Hepatocyte (in vitro differentiated cells): ENCODE data around the gene LRP3. TPM values are rescaled to one million over a fixed set of nuclear protein-coding genes. Genes with fewer than 3 reads are reported as not detected.

ENCODE experiments used
- DNase-seq: peaks from one replicate; pipeline ENCODE4 v3.0.0-alpha.2; 2016; ENCODE audit warnings: low spot score
- H2AFZ ChIP-seq: fragments of 200-600 bp; sonication (generic); 2 replicates; pipeline ENCODE4 v1.6.0; 2016; ENCODE audit warnings: antibody characterized with exemption, mild to moderate bottlenecking
- H3K27ac ChIP-seq: fragments of 200-600 bp; sonication (generic); 2 replicates; pipeline ENCODE4 v1.5.1; 2016; ENCODE audit warnings: mild to moderate bottlenecking
- H3K27me3 ChIP-seq: fragments of 200-600 bp; sonication (generic); 2 replicates; pipeline ENCODE4 v1.6.1; 2016
- H3K36me3 ChIP-seq: fragments of 200-600 bp; sonication (generic); replicated peaks from 2 replicates; pipeline ENCODE4 v1.5.1; 2016; ENCODE audit warnings: low read depth; ENCODE audit not compliant: insufficient read depth
- H3K4me1 ChIP-seq: fragments of 200-600 bp; sonication (generic); 2 replicates; pipeline ENCODE4 v1.5.1; 2016; ENCODE audit warnings: mild to moderate bottlenecking, moderate library complexity; ENCODE audit not compliant: insufficient read depth
- H3K4me2 ChIP-seq: fragments of 200-600 bp; sonication (generic); 2 replicates; pipeline ENCODE4 v1.6.0; 2016
- H3K4me3 ChIP-seq: fragments of 200-600 bp; sonication (generic); 2 replicates; pipeline ENCODE4 v1.5.1; 2016; ENCODE audit warnings: mild to moderate bottlenecking
- H3K79me2 ChIP-seq: fragments of 200-600 bp; sonication (generic); 2 replicates; pipeline ENCODE4 v1.6.0; 2017; ENCODE audit warnings: mild to moderate bottlenecking
- H3K9me2 ChIP-seq: fragments of 200-600 bp; sonication (generic); replicated peaks from 2 replicates; pipeline ENCODE4 v1.6.0; 2017; ENCODE audit warnings: mild to moderate bottlenecking; ENCODE audit not compliant: insufficient read depth
- H3K9me3 ChIP-seq: fragments of 200-600 bp; sonication (generic); 2 replicates; pipeline ENCODE4 v1.5.1; 2016; ENCODE audit warnings: low read depth, mild to moderate bottlenecking
- H4K20me1 ChIP-seq: fragments of 200-600 bp; sonication (generic); 2 replicates; pipeline ENCODE4 v1.6.0; 2016; ENCODE audit warnings: mild to moderate bottlenecking; ENCODE audit not compliant: insufficient read depth, poor library complexity, severe bottlenecking
- CTCF ChIP-seq: fragments of 200-600 bp; sonication (generic); IDR thresholded peaks from 2 replicates; pipeline ENCODE4 v1.5.1; 2016; ENCODE audit warnings: antibody characterized with exemption, mild to moderate bottlenecking; ENCODE audit not compliant: poor library complexity
- EZH2 ChIP-seq: fragments of 200-600 bp; sonication (generic); IDR thresholded peaks from 2 replicates; pipeline ENCODE4 v1.6.1; 2016; ENCODE audit warnings: antibody characterized with exemption, mild to moderate bottlenecking, borderline replicate concordance
- EZH2phosphoT487 ChIP-seq: fragments of 200-600 bp; sonication (generic); IDR thresholded peaks from one replicate; pipeline ENCODE4 v1.6.1; 2018; ENCODE audit warnings: antibody characterized with exemption, mild to moderate bottlenecking, low read depth, moderate library complexity; ENCODE audit not compliant: unreplicated experiment, severe bottlenecking
- WGBS: methylation state at CpG from one replicate; pipeline ENCODE4 v1.1.6; 2016; ENCODE audit warnings: low lambda C conversion rate; ENCODE audit errors: missing lambda C conversion rate; 5-methylcytosine and 5-hydroxymethylcytosine counted together
- polyA plus RNA-seq: library from polyadenylated mRNA; unstranded; fragments of >200 nt; fragmentation: Nextera tagmentation; extraction: Ambion mirVana; gene quantifications from 2 replicates; pipeline ENCODE4 v1.2.1, GENCODE V29; 2016
- total RNA-seq: library from RNA; depleted of rRNA; stranded (reverse); fragments of >200 nt; gene quantifications from 2 replicates; pipeline ENCODE4 v1.2.3, GENCODE V29; 2014

The LRP3 gene
- total and polyA plus RNA-seq, 2 experiments from 2014 or later: 37.4 to 44.0 TPM

- H3K9me2 ChIP-seq: no peaks in the 10 kb centered on the region
- H3K27ac ChIP-seq: no peak overlapping the region
- H3K9me3 ChIP-seq: no peaks in the 10 kb centered on the region
- TF ChIP-seq EZH2: no peak
- TF ChIP-seq EZH2phosphoT487: no peak
- H3K4me2 ChIP-seq: no peak overlapping the region
- no peak for DNase-seq
- no peaks in the 10 kb centered on the region for H3K4me1 ChIP-seq
- H3K36me3 ChIP-seq: no peaks in the 10 kb centered on the region
- no peaks in the 10 kb centered on the region for H3K27me3 ChIP-seq
- WGBS: 96% methylated on average over 4 of the region's 4 CpGs
- H4K20me1 ChIP-seq: no peaks in the 10 kb centered on the region
- H3K4me3 ChIP-seq: no peak overlapping the region
- H3K79me2 ChIP-seq: no peaks in the 10 kb centered on the region
- H2AFZ ChIP-seq: no peak overlapping the region
Measured at GRCh38 chr19:33252418-33252962, 58.4 kb downstream of the LRP3 start.

- Histone ChIP-seq H3K36me3 (no peaks in the 10 kb centered on the region), H3K4me3 (no peak overlapping the region), H3K9me3 (no peaks in the 10 kb centered on the region), H4K20me1 (no peaks in the 10 kb centered on the region), H3K27me3 (no peaks in the 10 kb centered on the region), H3K79me2 (no peaks in the 10 kb centered on the region), H3K4me2 (no peak overlapping the region), H2AFZ (no peak overlapping the region), H3K4me1 (no peaks in the 10 kb centered on the region), H3K9me2 (no peaks in the 10 kb centered on the region), H3K27ac (no peak overlapping the region)
- 92% methylated on average over 8 of the region's 8 CpGs for WGBS
- TF ChIP-seq CTCF (no peak), EZH2phosphoT487 (no peak), EZH2 (no peak)
- DNase-seq: no peak
Measured at GRCh38 chr19:33252971-33253370, 58.8 kb downstream of the LRP3 start.

- DNase-seq: no peak
- Histone ChIP-seq H3K27ac (no peak overlapping the region), H3K4me2 (no peak overlapping the region), H3K4me1 (no peaks in the 10 kb centered on the region), H3K9me3 (no peaks in the 10 kb centered on the region), H3K27me3 (no peaks in the 10 kb centered on the region), H3K36me3 (no peaks in the 10 kb centered on the region), H4K20me1 (no peaks in the 10 kb centered on the region), H3K79me2 (no peaks in the 10 kb centered on the region), H3K4me3 (no peak overlapping the region), H3K9me2 (no peaks in the 10 kb centered on the region), H2AFZ (no peak overlapping the region)
- WGBS: 90% methylated on average over 13 of the region's 13 CpGs
- TF ChIP-seq EZH2phosphoT487: no peak
- TF ChIP-seq EZH2: no peak
- no peak for TF ChIP-seq CTCF
Measured at GRCh38 chr19:33254245-33254824, 60.2 kb downstream of the LRP3 start.

GRCh38 chr19:33255781-33256180 is 61.7 kb downstream of the LRP3 start:
- H3K4me2 ChIP-seq: no peak overlapping the region
- H3K9me3 ChIP-seq: no peaks in the 10 kb centered on the region
- no peaks in the 10 kb centered on the region for H4K20me1 ChIP-seq
- H3K27ac ChIP-seq: no peak overlapping the region
- no peaks in the 10 kb centered on the region for H3K9me2 ChIP-seq
- DNase-seq: no peak
- H3K4me3 ChIP-seq: no peak overlapping the region
- H3K79me2 ChIP-seq: no peaks in the 10 kb centered on the region
- WGBS: 97% methylated on average over 7 of the region's 7 CpGs
- TF ChIP-seq CTCF (no peak), EZH2phosphoT487 (no peak), EZH2 (no peak)
- H3K36me3 ChIP-seq: no peaks in the 10 kb centered on the region
- no peaks in the 10 kb centered on the region for H3K27me3 ChIP-seq
- no peak overlapping the region for H2AFZ ChIP-seq
- no peaks in the 10 kb centered on the region for H3K4me1 ChIP-seq
